ENCODE measurements around the gene PTRHD1.

The PTRHD1 gene

DNA sequence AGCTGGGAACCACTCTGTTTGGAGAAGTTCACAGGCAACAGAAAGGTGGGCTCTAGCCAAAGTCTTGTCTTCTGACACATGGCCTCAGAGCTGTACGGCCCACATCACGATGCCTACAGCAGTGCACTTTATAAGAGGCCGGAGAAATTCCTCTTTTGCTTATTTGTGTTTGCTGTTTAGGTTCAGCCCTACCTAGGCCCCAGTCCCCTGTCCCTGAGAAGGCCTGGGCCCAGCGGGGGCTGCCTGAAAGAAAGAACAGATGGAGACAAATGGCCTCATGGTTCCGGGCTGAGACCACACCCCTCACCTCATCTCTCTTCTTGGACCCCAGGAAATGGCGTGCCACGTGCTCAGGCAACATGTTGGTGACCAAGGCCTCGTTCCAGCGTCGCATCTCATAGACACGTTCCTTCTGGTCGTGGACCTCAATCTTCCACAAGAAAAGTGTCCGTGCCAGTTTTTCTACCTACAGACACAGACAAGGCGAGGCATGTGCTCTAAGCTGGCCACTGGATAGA lies 30.9 kb upstream of the PTRHD1 start:
- no peak overlapping the region for H3K4me3 ChIP-seq (replicated peaks; ENCODE audit: low read depth, low read length)
- DNase-seq (ENCODE audit: extremely low read depth, low read depth): no peak
- TF ChIP-seq, protein P1, sequence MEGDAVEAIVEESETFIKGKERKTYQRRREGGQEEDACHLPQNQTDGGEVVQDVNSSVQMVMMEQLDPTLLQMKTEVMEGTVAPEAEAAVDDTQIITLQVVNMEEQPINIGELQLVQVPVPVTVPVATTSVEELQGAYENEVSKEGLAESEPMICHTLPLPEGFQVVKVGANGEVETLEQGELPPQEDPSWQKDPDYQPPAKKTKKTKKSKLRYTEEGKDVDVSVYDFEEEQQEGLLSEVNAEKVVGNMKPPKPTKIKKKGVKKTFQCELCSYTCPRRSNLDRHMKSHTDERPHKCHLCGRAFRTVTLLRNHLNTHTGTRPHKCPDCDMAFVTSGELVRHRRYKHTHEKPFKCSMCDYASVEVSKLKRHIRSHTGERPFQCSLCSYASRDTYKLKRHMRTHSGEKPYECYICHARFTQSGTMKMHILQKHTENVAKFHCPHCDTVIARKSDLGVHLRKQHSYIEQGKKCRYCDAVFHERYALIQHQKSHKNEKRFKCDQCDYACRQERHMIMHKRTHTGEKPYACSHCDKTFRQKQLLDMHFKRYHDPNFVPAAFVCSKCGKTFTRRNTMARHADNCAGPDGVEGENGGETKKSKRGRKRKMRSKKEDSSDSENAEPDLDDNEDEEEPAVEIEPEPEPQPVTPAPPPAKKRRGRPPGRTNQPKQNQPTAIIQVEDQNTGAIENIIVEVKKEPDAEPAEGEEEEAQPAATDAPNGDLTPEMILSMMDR (IDR thresholded peaks at IDR 0.05; ENCODE audit: low read depth, low read length, missing control alignments): no peak

DNA sequence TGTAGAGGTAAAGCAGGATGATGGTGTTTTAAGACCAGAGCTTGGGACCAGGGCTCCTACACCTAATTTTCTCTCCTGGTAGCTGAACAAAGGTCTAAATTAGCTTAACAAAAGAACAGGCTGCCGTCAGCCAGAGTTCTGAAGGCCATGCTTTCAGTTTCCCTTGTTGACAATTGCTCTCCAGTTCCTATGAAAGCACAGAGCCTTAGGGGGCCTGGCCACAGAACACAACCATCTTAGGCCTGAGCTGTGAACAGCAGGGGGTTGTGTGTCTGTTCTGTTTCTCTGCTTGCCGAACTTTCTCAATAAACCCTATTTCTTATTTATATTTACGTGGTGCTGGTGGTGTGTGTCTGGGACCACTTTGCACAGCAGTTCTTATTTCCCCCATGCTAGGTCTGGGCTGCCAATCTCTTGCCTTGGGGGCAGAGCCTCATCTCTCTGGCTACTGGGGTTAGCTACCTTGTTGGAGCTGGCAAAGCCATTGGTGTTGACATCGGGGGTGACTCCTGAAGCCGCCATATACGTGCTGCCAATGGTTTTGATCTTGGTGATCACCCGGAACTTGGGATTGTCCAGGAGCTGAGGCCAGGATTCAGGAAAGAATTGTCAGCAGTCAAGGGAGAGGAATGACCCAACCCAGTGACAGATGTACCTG lies 29.0 kb upstream of the PTRHD1 start:
- no peak for DNase-seq (ENCODE audit: extremely low read depth, low read depth)
- TF ChIP-seq, protein P1 (IDR thresholded peaks at IDR 0.05; ENCODE audit: low read depth, low read length, missing control alignments): no peak
- no peak overlapping the region for H3K4me3 ChIP-seq (replicated peaks; ENCODE audit: low read depth, low read length)

- DNase-seq (ENCODE audit: extremely low read depth, low read depth): no peak
- no peak overlapping the region for H3K4me3 ChIP-seq (replicated peaks; ENCODE audit: low read depth, low read length)
- TF ChIP-seq, protein P1 (IDR thresholded peaks at IDR 0.05; ENCODE audit: low read depth, low read length, missing control alignments): no peak
Measured at GRCh38 chr2:24821433-24821891, 28.3 kb upstream of the PTRHD1 start.

DNA sequence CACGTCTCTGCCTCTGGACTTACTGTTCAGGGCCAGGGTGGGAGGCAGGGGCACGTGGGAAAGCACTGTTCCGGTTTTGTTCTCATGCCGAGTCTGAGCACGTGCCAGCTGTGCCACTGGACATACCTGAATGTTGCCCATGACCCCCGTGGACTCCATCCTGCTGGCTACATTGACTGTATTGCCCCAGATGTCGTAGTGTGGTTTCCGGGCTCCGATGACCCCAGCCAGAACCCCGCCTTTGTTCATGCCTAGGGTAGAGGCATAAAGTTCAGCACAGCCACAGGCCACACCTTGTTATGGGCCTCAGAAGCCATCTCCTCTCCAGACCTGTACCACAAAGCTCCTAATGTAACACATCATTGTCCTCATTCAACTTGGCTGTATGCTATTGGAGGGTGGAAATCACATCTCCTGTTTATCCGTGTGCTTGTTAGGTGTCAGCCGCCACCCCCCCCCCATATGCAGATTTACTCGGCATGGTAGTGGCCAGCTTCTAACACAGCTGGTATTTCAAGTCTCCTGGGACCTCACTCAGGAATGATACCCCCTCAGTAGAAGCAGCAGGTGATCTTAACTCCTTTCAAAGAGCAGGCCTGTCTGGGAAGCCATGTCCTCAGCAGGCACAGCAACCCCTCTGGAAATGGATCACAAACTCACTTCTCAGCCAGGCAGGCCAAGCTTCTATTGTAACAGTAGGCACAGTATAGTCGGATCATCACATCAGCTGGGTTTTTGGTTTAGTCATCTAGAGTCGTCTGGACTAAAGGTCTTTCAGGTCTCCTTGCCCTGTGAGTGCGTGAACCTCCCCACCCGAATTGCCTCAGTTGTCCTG lies 27.6 kb upstream of the PTRHD1 start:
- H3K4me3 ChIP-seq (replicated peaks; ENCODE audit: low read depth, low read length): no peak overlapping the region
- no peak for DNase-seq (ENCODE audit: extremely low read depth, low read depth)
- TF ChIP-seq, protein P1 (IDR thresholded peaks at IDR 0.05; ENCODE audit: low read depth, low read length, missing control alignments): no peak

DNA sequence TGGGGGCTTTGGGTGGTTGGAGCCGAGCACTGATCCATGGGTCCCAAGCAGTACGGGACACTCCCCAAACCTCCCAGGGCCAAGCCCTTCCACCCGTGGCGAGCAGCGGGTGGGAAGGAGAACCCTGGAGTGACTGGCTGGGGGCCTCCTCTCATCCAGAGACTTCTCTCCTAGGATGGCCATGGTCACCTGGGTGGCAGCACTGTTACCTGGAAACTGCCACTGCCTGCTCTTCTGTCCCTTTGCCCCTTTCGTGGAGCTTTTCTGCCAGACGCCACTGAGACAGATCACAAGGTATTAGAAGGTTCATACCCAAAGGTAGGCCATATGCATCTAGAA lies 27.0 kb upstream of the PTRHD1 start:
- TF ChIP-seq, protein P1 (IDR thresholded peaks at IDR 0.05; ENCODE audit: low read depth, low read length, missing control alignments): no peak
- H3K4me3 ChIP-seq (replicated peaks; ENCODE audit: low read depth, low read length): no peak overlapping the region
- DNase-seq (ENCODE audit: extremely low read depth, low read depth): no peak

GRCh38 chr2:24819442-24820174 lies 26.4 kb upstream of the PTRHD1 start:
- no peak overlapping the region for H3K4me3 ChIP-seq (replicated peaks; ENCODE audit: low read depth, low read length)
- TF ChIP-seq, protein P1 (IDR thresholded peaks at IDR 0.05; ENCODE audit: low read depth, low read length, missing control alignments): no peak
- DNase-seq (ENCODE audit: extremely low read depth, low read depth): no peak
